ENCODE data around the gene GPR25.
"Not testable (repeated sequence)": the region's sequence is repeated elsewhere in the genome, so short reads cannot be mapped to it uniquely, and the experiment has no call there.

GPR25 gene

GRCh38 chr1:200905411-200906052, 32.8 kb downstream of the GPR25 start:
- no peak for DNase-seq (ENCODE audit: low read depth)
- TF ChIP-seq, protein P1, sequence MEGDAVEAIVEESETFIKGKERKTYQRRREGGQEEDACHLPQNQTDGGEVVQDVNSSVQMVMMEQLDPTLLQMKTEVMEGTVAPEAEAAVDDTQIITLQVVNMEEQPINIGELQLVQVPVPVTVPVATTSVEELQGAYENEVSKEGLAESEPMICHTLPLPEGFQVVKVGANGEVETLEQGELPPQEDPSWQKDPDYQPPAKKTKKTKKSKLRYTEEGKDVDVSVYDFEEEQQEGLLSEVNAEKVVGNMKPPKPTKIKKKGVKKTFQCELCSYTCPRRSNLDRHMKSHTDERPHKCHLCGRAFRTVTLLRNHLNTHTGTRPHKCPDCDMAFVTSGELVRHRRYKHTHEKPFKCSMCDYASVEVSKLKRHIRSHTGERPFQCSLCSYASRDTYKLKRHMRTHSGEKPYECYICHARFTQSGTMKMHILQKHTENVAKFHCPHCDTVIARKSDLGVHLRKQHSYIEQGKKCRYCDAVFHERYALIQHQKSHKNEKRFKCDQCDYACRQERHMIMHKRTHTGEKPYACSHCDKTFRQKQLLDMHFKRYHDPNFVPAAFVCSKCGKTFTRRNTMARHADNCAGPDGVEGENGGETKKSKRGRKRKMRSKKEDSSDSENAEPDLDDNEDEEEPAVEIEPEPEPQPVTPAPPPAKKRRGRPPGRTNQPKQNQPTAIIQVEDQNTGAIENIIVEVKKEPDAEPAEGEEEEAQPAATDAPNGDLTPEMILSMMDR (conservative IDR thresholded peaks at IDR 0.05; ENCODE audit: low read length): no peak
- no peak overlapping the region for H3K4me3 ChIP-seq (ENCODE audit: low read length)

DNA sequence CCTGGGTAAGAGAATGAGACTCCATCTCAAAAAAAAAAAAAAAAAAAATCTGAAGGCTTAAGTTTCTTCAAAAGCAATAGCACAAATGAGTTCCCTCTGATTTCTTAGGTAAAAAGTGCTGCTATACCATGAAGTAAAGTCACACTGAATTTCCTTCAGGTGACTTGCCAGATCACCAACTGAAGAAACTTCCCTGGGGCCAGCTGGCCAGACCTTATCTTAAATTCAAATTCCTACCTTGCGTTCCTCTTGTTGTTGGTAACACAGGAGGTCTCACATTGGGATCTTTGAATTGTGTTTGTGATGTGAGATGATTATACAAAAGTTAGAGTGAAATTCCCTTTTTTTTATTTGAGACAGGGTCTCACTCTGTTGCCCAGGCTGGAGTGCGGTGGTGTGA, 33.7 kb downstream of the GPR25 start:
- DNase-seq (ENCODE audit: low read depth): no peak
- TF ChIP-seq, protein P1 (conservative IDR thresholded peaks at IDR 0.05; ENCODE audit: low read length): no peak
- no peak overlapping the region for H3K4me3 ChIP-seq (ENCODE audit: low read length)

GRCh38 chr1:200907611-200908097, 34.9 kb downstream of the GPR25 start:
- no peak for DNase-seq (ENCODE audit: low read depth)
- TF ChIP-seq, protein P1 (conservative IDR thresholded peaks at IDR 0.05; ENCODE audit: low read length): no peak

DNA sequence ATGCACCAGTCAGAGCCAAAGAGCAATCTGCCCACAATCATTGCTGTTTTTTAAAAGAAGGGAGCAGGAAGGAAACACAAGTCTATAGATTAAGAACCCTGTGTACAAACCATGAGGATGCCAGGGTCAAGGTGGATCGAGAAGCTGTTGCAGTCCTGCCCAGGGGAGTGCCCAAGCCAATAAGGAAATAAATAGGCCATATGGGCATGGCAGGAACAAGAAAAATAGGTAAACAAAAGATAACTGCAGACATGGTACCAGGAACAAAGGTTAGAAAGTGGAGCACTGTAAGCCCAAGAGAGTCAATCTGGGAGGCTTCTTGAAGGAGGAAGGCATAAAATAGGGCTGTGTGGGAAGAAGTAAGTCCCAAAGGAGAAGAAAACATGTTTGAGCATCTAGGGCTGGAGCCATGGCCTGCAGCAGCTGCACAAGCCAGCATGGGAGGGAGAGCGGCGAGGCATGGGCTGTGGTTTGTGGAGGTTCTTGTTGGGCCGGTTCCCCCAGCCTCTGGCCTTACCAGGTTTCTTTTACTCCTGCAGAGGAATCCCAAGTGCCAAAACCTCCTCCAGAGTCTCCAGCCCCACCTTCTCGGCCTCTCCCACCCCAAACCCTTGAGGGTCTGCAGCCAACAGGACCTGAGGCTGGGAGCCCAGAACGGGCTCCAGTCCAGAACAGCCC, 35.5 kb downstream of the GPR25 start:
- H3K4me3 ChIP-seq (ENCODE audit: low read length): no peak overlapping the region
- no peak for DNase-seq (ENCODE audit: low read depth)
- TF ChIP-seq, protein P1 (conservative IDR thresholded peaks at IDR 0.05; ENCODE audit: low read length): no peak

More at GRCh38 chr1:200907611-200908097, 34.9 kb downstream of the GPR25 start:
- H3K4me3 ChIP-seq (ENCODE audit: low read length): no peak overlapping the region

- no peak overlapping the region for H3K4me3 ChIP-seq (ENCODE audit: low read length)
- TF ChIP-seq, protein P1 (conservative IDR thresholded peaks at IDR 0.05; ENCODE audit: low read length): no peak
- DNase-seq (ENCODE audit: low read depth): no peak
Observed at GRCh38 chr1:200909071-200909470, 36.3 kb downstream of the GPR25 start.

GRCh38 chr1:200909757-200910239, 37.0 kb downstream of the GPR25 start:
- H3K4me3 ChIP-seq (ENCODE audit: low read length): no peak overlapping the region
- TF ChIP-seq, protein P1 (conservative IDR thresholded peaks at IDR 0.05; ENCODE audit: low read length): no peak
- no peak for DNase-seq (ENCODE audit: low read depth)

DNA sequence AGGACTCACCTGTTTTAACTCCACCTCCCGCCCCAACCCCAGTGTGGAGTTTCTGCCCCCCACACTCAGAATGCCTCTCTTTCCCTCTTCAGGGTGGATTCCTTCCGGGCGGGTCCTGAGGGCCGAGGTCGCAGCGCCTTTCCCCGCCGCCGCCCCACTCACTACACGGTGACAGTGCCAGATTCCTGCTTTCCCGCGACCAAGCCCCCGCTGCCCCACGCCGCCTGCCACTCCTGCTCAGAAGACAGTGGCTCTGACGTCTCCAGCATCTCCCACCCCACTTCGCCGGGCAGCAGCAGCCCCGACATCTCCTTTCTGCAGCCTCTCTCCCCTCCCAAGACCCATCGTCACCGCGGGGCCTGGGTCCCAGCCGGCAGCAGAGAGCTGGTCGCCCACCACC, 38.6 kb downstream of the GPR25 start:
- TF ChIP-seq, protein P1 (conservative IDR thresholded peaks at IDR 0.05; ENCODE audit: low read length): no peak
- no peak overlapping the region for H3K4me3 ChIP-seq (ENCODE audit: low read length)

DNA sequence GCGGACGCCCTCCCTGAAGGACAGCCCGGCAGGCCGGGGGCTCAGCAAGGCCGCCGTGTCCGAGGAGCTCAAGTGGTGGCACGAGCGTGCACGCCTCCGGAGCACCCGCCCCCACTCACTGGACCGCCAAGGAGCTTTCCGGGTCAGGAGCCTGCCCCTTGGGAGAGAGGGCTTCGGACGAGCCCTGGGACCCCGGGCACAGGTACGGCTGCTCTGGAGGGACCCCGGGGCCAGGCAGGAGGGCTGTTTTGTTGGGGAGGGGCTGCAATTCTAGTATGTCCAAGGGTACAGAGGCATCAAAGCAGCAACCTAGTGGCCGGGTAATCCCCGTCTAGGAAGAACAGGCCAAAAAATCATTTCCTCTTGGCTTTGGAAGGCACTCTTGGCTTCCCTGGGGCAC, 39.2 kb downstream of the GPR25 start:
- not testable (repeated sequence) for H3K4me3 ChIP-seq (ENCODE audit: low read length); DNase-seq (ENCODE audit: low read depth)

More for the DNA sequence above, 38.6 kb downstream of the GPR25 start:
- DNase-seq (ENCODE audit: low read depth): no peak

Data from AG10803 (cell line).